IMR-90 (cell line): Measurements from ENCODE around the gene NFX1. TPM values are rescaled to one million over a fixed set of nuclear protein-coding genes. Genes with fewer than 3 reads are reported as not detected.

Source experiments
- ATAC-seq: fragments of 200-7000 bp; cut with Tn5 transposase; 2 replicates; pipeline ENCODE4 v1.9.1; 2020; ENCODE audit warnings: low read depth, mild to moderate bottlenecking, moderate library complexity
- BruUV-seq: library from RNA; stranded (reverse); fragments of 400-500 nt; replicated peaks from 2 replicates; lab custom pipeline; 2021; lab: Mats Ljungman, UMichigan
- CTCF ChIA-PET: fragments of 300-600 bp; formaldehyde crosslinking; extraction: SDS; loops from one replicate; lab custom pipeline; 2021; ENCODE audit warnings: antibody characterized with exemption; lab: Yijun Ruan, JAX
- POLR2A ChIA-PET: fragments of 300-600 bp; sonication (Branson Sonifier 250); formaldehyde crosslinking; loops from one replicate; lab custom pipeline; 2022; ENCODE audit warnings: antibody characterized with exemption; ENCODE audit not compliant: unreplicated experiment; lab: Charles Lee
- DNase-seq: peaks from one replicate; pipeline ENCODE4 v3.0.0; 2013
- H2AFZ ChIP-seq: replicated peaks from 2 replicates; pipeline ENCODE3; 2013; ENCODE audit warnings: low read length, mild to moderate bottlenecking; ENCODE audit not compliant: poor library complexity
- H2AK5ac ChIP-seq: 2 replicates; pipeline ENCODE4 v1.6.1; 2013; ENCODE audit warnings: low read depth, low read length, inconsistent platforms
- H2AK9ac ChIP-seq: replicated peaks from 2 replicates; pipeline ENCODE3; 2013; ENCODE audit warnings: mild to moderate bottlenecking, low read depth, low read length, moderate library complexity; ENCODE audit not compliant: poor library complexity
- H2BK120ac ChIP-seq: 2 replicates; pipeline ENCODE4 v1.6.1; 2013; ENCODE audit warnings: low read depth, low read length, inconsistent platforms
- H2BK15ac ChIP-seq: 3 replicates; pipeline ENCODE4 v1.6.1; 2013; ENCODE audit warnings: low read depth, low read length, inconsistent platforms
- H2BK20ac ChIP-seq: 2 replicates; pipeline ENCODE4 v1.6.1; 2013; ENCODE audit warnings: low read depth, mild to moderate bottlenecking, inconsistent platforms, low read length, moderate library complexity
- H2BK5ac ChIP-seq: 2 replicates; pipeline ENCODE4 v1.6.1; 2013; ENCODE audit warnings: mild to moderate bottlenecking, low read depth, low read length, inconsistent platforms; ENCODE audit not compliant: poor library complexity, severe bottlenecking
- H3K14ac ChIP-seq: replicated peaks from 2 replicates; pipeline ENCODE4 v1.6.1; 2013; ENCODE audit warnings: low read depth, low read length, inconsistent platforms
- H3K18ac ChIP-seq: 2 replicates; pipeline ENCODE4 v1.6.1; 2013; ENCODE audit warnings: low read depth, low read length, control low read depth
- H3K23ac ChIP-seq: 2 replicates; pipeline ENCODE4 v1.6.1; 2013; ENCODE audit warnings: low read depth, low read length, inconsistent platforms
- H3K27ac ChIP-seq: 2 replicates; pipeline ENCODE4 v1.5.1; 2013; ENCODE audit warnings: mild to moderate bottlenecking, control low read depth, low read length; ENCODE audit not compliant: insufficient read depth
- H3K27me3 ChIP-seq: 2 replicates; pipeline ENCODE4 v1.6.1; 2013; ENCODE audit warnings: low read length; ENCODE audit not compliant: control insufficient read depth, insufficient read depth
- H3K36me3 ChIP-seq: 2 replicates; pipeline ENCODE4 v1.6.1; 2013; ENCODE audit warnings: low read length, mixed read lengths; ENCODE audit not compliant: control insufficient read depth, insufficient read depth
- H3K4ac ChIP-seq: 2 replicates; pipeline ENCODE4 v1.6.1; 2013; ENCODE audit warnings: low read depth, low read length, inconsistent platforms
- H3K4me1 ChIP-seq: 2 replicates; pipeline ENCODE4 v1.6.1; 2013; ENCODE audit warnings: low read length, mixed read lengths; ENCODE audit not compliant: control insufficient read depth, insufficient read depth
- H3K4me2 ChIP-seq: 2 replicates; pipeline ENCODE4 v1.6.1; 2013; ENCODE audit warnings: low read depth, mild to moderate bottlenecking, control low read depth, low read length, moderate library complexity
- H3K4me3 ChIP-seq: 2 replicates; pipeline ENCODE4 v1.5.1; 2013; ENCODE audit warnings: low read depth, mild to moderate bottlenecking, control low read depth, low read length, moderate library complexity; ENCODE audit not compliant: insufficient read depth
- H3K56ac ChIP-seq: 2 replicates; pipeline ENCODE4 v1.6.1; 2013; ENCODE audit warnings: low read length, inconsistent platforms; ENCODE audit not compliant: insufficient read depth; ENCODE audit errors: extremely low read depth
- H3K79me1 ChIP-seq, 2 experiments: 2 replicates each; pipeline ENCODE4 v1.6.1; 2013; ENCODE audit warnings: low read length in 2 of 2, inconsistent platforms in 1 of 2, low read depth in 1 of 2
- H3K9ac ChIP-seq: 2 replicates; pipeline ENCODE4 v1.6.1; 2013; ENCODE audit warnings: low read depth, low read length, control low read depth
- H3K9me1 ChIP-seq: 2 replicates; pipeline ENCODE4 v1.6.1; 2013; ENCODE audit warnings: low read length, inconsistent platforms; ENCODE audit not compliant: insufficient read depth
- H3K9me3 ChIP-seq: 2 replicates; pipeline ENCODE4 v1.6.1; 2013; ENCODE audit warnings: low read length; ENCODE audit not compliant: control insufficient read depth, insufficient read depth
- H4K20me1 ChIP-seq: 2 replicates; pipeline ENCODE4 v1.6.1; 2013; ENCODE audit warnings: low read length, inconsistent platforms; ENCODE audit not compliant: insufficient read depth
- H4K5ac ChIP-seq: 2 replicates; pipeline ENCODE4 v1.6.1; 2013; ENCODE audit warnings: mild to moderate bottlenecking, low read depth, low read length, control low read depth
- H4K8ac ChIP-seq, 2 experiments: 2 replicates each; pipeline ENCODE4 v1.6.1; 2013; ENCODE audit warnings: low read depth in 2 of 2, low read length in 2 of 2, control low read depth in 1 of 2, inconsistent platforms in 1 of 2
- H4K91ac ChIP-seq: 2 replicates; pipeline ENCODE4 v1.6.1; 2013; ENCODE audit warnings: low read depth, low read length, inconsistent platforms; ENCODE audit not compliant: insufficient read depth
- BHLHE40 ChIP-seq: fragments of 150-350 bp; IDR thresholded peaks from 2 replicates; pipeline ENCODE4 v1.6.1; 2016; ENCODE audit warnings: mild to moderate bottlenecking, low read depth, low read length
- CEBPB ChIP-seq: IDR thresholded peaks from 2 replicates; pipeline ENCODE4 v1.6.1; 2012; ENCODE audit warnings: low read depth, low read length, improper control_type of control experiment
- CHD1 ChIP-seq: IDR thresholded peaks from 2 replicates; pipeline ENCODE4 v1.6.1; 2012; ENCODE audit warnings: low read depth, low read length, improper control_type of control experiment
- ELK1 ChIP-seq: fragments of 150-350 bp; IDR thresholded peaks from 2 replicates; pipeline ENCODE4 v1.6.1; 2016; ENCODE audit warnings: low read depth, mild to moderate bottlenecking, low read length, moderate library complexity, borderline replicate concordance
- FOS ChIP-seq: fragments of 150-350 bp; IDR thresholded peaks from 2 replicates; pipeline ENCODE4 v1.6.1; 2016; ENCODE audit warnings: low read depth, low read length
- MAFK ChIP-seq: IDR thresholded peaks from 2 replicates; pipeline ENCODE4 v1.6.1; 2012; ENCODE audit warnings: low read depth, low read length, improper control_type of control experiment
- MAZ ChIP-seq: IDR thresholded peaks from 2 replicates; pipeline ENCODE4 v1.6.1; 2012; ENCODE audit warnings: low read depth, mild to moderate bottlenecking, low read length, improper control_type of control experiment, moderate library complexity, borderline replicate concordance
- MXI1 ChIP-seq: IDR thresholded peaks from 2 replicates; pipeline ENCODE4 v1.6.1; 2012; ENCODE audit warnings: low read depth, mild to moderate bottlenecking, low read length, moderate library complexity, borderline replicate concordance
- NFE2L2 ChIP-seq: fragments of 150-350 bp; IDR thresholded peaks from 2 replicates; pipeline ENCODE4 v1.6.1; 2016; ENCODE audit warnings: low read depth, mild to moderate bottlenecking, low read length
- POLR2A ChIP-seq: IDR thresholded peaks from 2 replicates; pipeline ENCODE4 v1.6.1; 2012; ENCODE audit warnings: mild to moderate bottlenecking, low read depth, low read length
- RAD21 ChIP-seq: IDR thresholded peaks from 2 replicates; pipeline ENCODE4 v1.6.1; 2012; ENCODE audit warnings: low read length, improper control_type of control experiment
- RCOR1 ChIP-seq: IDR thresholded peaks from 2 replicates; pipeline ENCODE4 v1.6.1; 2012; ENCODE audit warnings: mild to moderate bottlenecking, low read length, improper control_type of control experiment; ENCODE audit not compliant: insufficient replicate concordance
- RFX5 ChIP-seq: IDR thresholded peaks from 2 replicates; pipeline ENCODE4 v1.8.0; 2012; ENCODE audit warnings: low read depth, mild to moderate bottlenecking, low read length, moderate library complexity
- SMC3 ChIP-seq: fragments of 150-350 bp; IDR thresholded peaks from 2 replicates; pipeline ENCODE4 v1.6.1; 2016; ENCODE audit warnings: low read depth, mild to moderate bottlenecking, antibody characterized with exemption, low read length, moderate library complexity
- WGBS, 2 experiments: methylation state at CpG; one replicate each; pipeline versions ENCODE4 v1.1.5 to v1.1.7; 2013; ENCODE audit warnings: missing lambda C conversion rate in 2 of 2; ENCODE audit not compliant: insufficient read length in 1 of 2; ENCODE audit errors: extremely low coverage in 2 of 2; 5-methylcytosine and 5-hydroxymethylcytosine counted together
- dilution Hi-C: fragments of 300-500 bp; cut with HindIII; formaldehyde crosslinking; loops from one replicate; pipeline ENCODE4 v1.14.3; 2018; ENCODE audit warnings: low sequenced_read_pairs; ENCODE audit not compliant: unreplicated experiment
- in situ Hi-C: fragments of 300-500 bp; cut with MboI; formaldehyde crosslinking; loops from 3 replicates; pipeline ENCODE4 v1.14.3; 2019; ENCODE audit warnings: low sequenced_read_pairs, inconsistent platforms, mixed read lengths
- intact Hi-C: fragments of 100-400 bp; cut with micrococcal nuclease; formaldehyde crosslinking; loops from 2 replicates; pipeline ENCODE4 v1.10.0; 2022
- polyA plus RNA-seq, 3 experiments: library from polyadenylated mRNA; depleted of rRNA; stranded (reverse); fragments of >200 nt; gene quantifications; 2 replicates each; pipeline ENCODE4 v1.2.3, GENCODE V29; 2012; ENCODE audit warnings: low replicate concordance in 1 of 3
- total RNA-seq: library from RNA; depleted of rRNA; stranded (reverse); fragments of >200 nt; gene quantifications from 2 replicates; pipeline ENCODE4 v1.2.3, GENCODE V29; 2012
- TF ChIP-seq, protein P1 (sequence below): conservative IDR thresholded peaks from 2 replicates; pipeline ENCODE4 v1.5.1; 2012; ENCODE audit warnings: mild to moderate bottlenecking, low read depth, low read length, improper control_type of control experiment
- TF ChIP-seq, protein P2 (sequence below): fragments of 150-350 bp; IDR thresholded peaks from 2 replicates; pipeline ENCODE4 v1.6.1; 2017; ENCODE audit warnings: mild to moderate bottlenecking, antibody characterized with exemption, low read length, low read depth

The NFX1 gene
- total and polyA plus RNA-seq, 2 of the 4 experiments (the other 2 are of a cell fraction): 27.0 to 36.0 TPM

- intact Hi-C loops: no loop called here
- Histone ChIP-seq H3K4ac (no peak overlapping the region), H4K20me1 (no peaks in the 10 kb centered on the region), H4K8ac (no peak overlapping the region), H2AK5ac (no peak overlapping the region), H2BK15ac (no peak overlapping the region), H3K79me1 (no peaks in the 10 kb centered on the region), H3K56ac (no peak overlapping the region), H3K9me3 (no peaks in the 10 kb centered on the region), H3K9me1 (peaks cover 6% of the 10 kb centered on the region; the same call in 1 of the 2 replicates), H3K4me3 (no peak overlapping the region), H3K4me2 (no peak overlapping the region), H4K91ac (no peak overlapping the region), H3K36me3 (no peaks in the 10 kb centered on the region), H3K27ac (no peak overlapping the region), H2AK9ac (no peak overlapping the region), H2AFZ (no peak overlapping the region), H3K23ac (no peak overlapping the region), H3K27me3 (no peaks in the 10 kb centered on the region), H4K5ac (no peak overlapping the region), H3K18ac (no peak overlapping the region), H2BK120ac (no peak overlapping the region), H2BK20ac (no peak overlapping the region), H3K14ac (no peak overlapping the region), H3K4me1 (peaks cover 4% of the 10 kb centered on the region; the same call in 1 of the 2 replicates), H2BK5ac (no peak overlapping the region), H3K9ac (no peak overlapping the region)
- DNase-seq (no peak), ATAC-seq (no peak)
- TF ChIP-seq MXI1 (no peak), BHLHE40 (no peak), RAD21 (no peak), MAFK (no peak), MAZ (no peak), NFE2L2 (no peak), RCOR1 (no peak), SMC3 (no peak), CEBPB (no peak), POLR2A (no peak), RFX5 (no peak), ELK1 (no peak), FOS (no peak), CHD1 (no peak)
- TF ChIP-seq, protein P1, sequence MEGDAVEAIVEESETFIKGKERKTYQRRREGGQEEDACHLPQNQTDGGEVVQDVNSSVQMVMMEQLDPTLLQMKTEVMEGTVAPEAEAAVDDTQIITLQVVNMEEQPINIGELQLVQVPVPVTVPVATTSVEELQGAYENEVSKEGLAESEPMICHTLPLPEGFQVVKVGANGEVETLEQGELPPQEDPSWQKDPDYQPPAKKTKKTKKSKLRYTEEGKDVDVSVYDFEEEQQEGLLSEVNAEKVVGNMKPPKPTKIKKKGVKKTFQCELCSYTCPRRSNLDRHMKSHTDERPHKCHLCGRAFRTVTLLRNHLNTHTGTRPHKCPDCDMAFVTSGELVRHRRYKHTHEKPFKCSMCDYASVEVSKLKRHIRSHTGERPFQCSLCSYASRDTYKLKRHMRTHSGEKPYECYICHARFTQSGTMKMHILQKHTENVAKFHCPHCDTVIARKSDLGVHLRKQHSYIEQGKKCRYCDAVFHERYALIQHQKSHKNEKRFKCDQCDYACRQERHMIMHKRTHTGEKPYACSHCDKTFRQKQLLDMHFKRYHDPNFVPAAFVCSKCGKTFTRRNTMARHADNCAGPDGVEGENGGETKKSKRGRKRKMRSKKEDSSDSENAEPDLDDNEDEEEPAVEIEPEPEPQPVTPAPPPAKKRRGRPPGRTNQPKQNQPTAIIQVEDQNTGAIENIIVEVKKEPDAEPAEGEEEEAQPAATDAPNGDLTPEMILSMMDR: no peak
- TF ChIP-seq, protein P2, sequence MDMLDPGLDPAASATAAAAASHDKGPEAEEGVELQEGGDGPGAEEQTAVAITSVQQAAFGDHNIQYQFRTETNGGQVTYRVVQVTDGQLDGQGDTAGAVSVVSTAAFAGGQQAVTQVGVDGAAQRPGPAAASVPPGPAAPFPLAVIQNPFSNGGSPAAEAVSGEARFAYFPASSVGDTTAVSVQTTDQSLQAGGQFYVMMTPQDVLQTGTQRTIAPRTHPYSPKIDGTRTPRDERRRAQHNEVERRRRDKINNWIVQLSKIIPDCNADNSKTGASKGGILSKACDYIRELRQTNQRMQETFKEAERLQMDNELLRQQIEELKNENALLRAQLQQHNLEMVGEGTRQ: no peak
- no CpG with 5 or more reads among the region's 6 CpGs for WGBS, 2 experiments
- in situ Hi-C loops: no loop called here
- dilution Hi-C loops: no loop called here
- CTCF ChIA-PET: no interaction called here
- no TSS peak for BruUV-seq
- POLR2A ChIA-PET: no interaction called here
Observed at GRCh38 chr9:33242609-33243134, 47.6 kb upstream of the NFX1 start.
